GM19035 (cell line): Measurements from ENCODE around the gene MFSD6.
"Not testable (repeated sequence)": the region's sequence is repeated elsewhere in the genome, so short reads cannot be mapped to it uniquely, and the experiment has no call there.

Experiments used
- ATAC-seq: cut with Tn5 transposase; IDR thresholded peaks from one replicate; pipeline ENCODE4 v1.9.1; 2021; ENCODE audit not compliant: unreplicated experiment

Gene MFSD6

GRCh38 chr2:190497428-190497827, 89.3 kb downstream of the MFSD6 start:
- no peak for ATAC-seq

- ATAC-seq = no peak
Observed at GRCh38 chr2:190499273-190499672, 91.1 kb downstream of the MFSD6 start.

GRCh38 chr2:190500054-190500502, 91.9 kb downstream of the MFSD6 start:
- no peak for ATAC-seq

- no peak for ATAC-seq
Observed at GRCh38 chr2:190501231-190501630, 93.1 kb downstream of the MFSD6 start.

- no peak for ATAC-seq
Observed at GRCh38 chr2:190501702-190502407, 93.7 kb downstream of the MFSD6 start.

- ATAC-seq = no peak
Observed at GRCh38 chr2:190503088-190503487, 94.9 kb downstream of the MFSD6 start.

GRCh38 chr2:190504912-190505311, 96.8 kb downstream of the MFSD6 start:
- ATAC-seq = no peak

GRCh38 chr2:190505696-190506095, 97.5 kb downstream of the MFSD6 start:
- ATAC-seq = no peak

- ATAC-seq = no peak
Observed at GRCh38 chr2:190506666-190507065, 98.5 kb downstream of the MFSD6 start.

- ATAC-seq = no peak
Observed at GRCh38 chr2:190507135-190507534, 99.0 kb downstream of the MFSD6 start.

GRCh38 chr2:190509895-190510294, 101.7 kb downstream of the MFSD6 start:
- ATAC-seq = not testable (repeated sequence)

GRCh38 chr2:190511104-190511503, 102.9 kb downstream of the MFSD6 start:
- ATAC-seq = no peak

- no peak for ATAC-seq
Observed at GRCh38 chr2:190512539-190513095, 104.5 kb downstream of the MFSD6 start.

GRCh38 chr2:190513877-190514276, 105.7 kb downstream of the MFSD6 start:
- no peak for ATAC-seq

GRCh38 chr2:190514676-190515075, 106.5 kb downstream of the MFSD6 start:
- no peak for ATAC-seq

GRCh38 chr2:190515687-190516086, 107.5 kb downstream of the MFSD6 start:
- ATAC-seq = no peak

- ATAC-seq = no peak
Observed at GRCh38 chr2:190517468-190517867, 109.3 kb downstream of the MFSD6 start.

- no peak for ATAC-seq
Observed at GRCh38 chr2:190519975-190520767, 112.0 kb downstream of the MFSD6 start.

- no peak for ATAC-seq
Observed at GRCh38 chr2:190524928-190525327, 116.8 kb downstream of the MFSD6 start.

- no peak for ATAC-seq
Observed at GRCh38 chr2:190526105-190526750, 118.1 kb downstream of the MFSD6 start.

GRCh38 chr2:190527214-190527613, 119.1 kb downstream of the MFSD6 start:
- no peak for ATAC-seq
